ENCODE results near the gene AMN1.

Gene AMN1

GRCh38 chr12:31662176-31662849 is 66.5 kb downstream of the AMN1 start:
- Histone ChIP-seq H3K27ac (ENCODE audit: poor library complexity, severe bottlenecking) (no peak overlapping the region), H3K4me1 (ENCODE audit: insufficient read depth, poor library complexity, severe bottlenecking) (no peaks in the 10 kb centered on the region), H3K9me3 (ENCODE audit: severe bottlenecking) (no peaks in the 10 kb centered on the region), H3K4me3 (ENCODE audit: severe bottlenecking) (no peak overlapping the region), H3K36me3 (ENCODE audit: low read depth) (no peaks in the 10 kb centered on the region), H3K27me3 (ENCODE audit: insufficient read depth, poor library complexity, severe bottlenecking) (no peaks in the 10 kb centered on the region)
- ATAC-seq (ENCODE audit: low read depth): no peak
- DNase-seq (ENCODE audit: low spot score): no peak
- TF ChIP-seq CTCF (IDR thresholded peaks at IDR 0.05; ENCODE audit: poor library complexity, severe bottlenecking): no peak

- H3K4me3 ChIP-seq (ENCODE audit: severe bottlenecking): peak within 1 kb of the TSS; percentile 45
- H3K36me3 ChIP-seq (ENCODE audit: low read depth): no peaks in the 10 kb centered on the region
- peak within 1 kb of the TSS; percentile 72 for H3K27ac ChIP-seq (ENCODE audit: poor library complexity, severe bottlenecking)
- no peaks in the 10 kb centered on the region for H3K4me1 ChIP-seq (ENCODE audit: insufficient read depth, poor library complexity, severe bottlenecking)
- H3K9me3 ChIP-seq (ENCODE audit: severe bottlenecking): no peaks in the 10 kb centered on the region
- no peaks in the 10 kb centered on the region for H3K27me3 ChIP-seq (ENCODE audit: insufficient read depth, poor library complexity, severe bottlenecking)
- TF ChIP-seq CTCF (IDR thresholded peaks at IDR 0.05; ENCODE audit: poor library complexity, severe bottlenecking): peak; percentile 37
- DNase-seq (ENCODE audit: low spot score) (peak; percentile 94), ATAC-seq (ENCODE audit: low read depth) (peak; percentile 98)
Observed at GRCh38 chr12:31659087-31659942, 69.5 kb downstream of the AMN1 start, which contains the start of gene ETFBKMT. ETFBKMT (plus strand) TSS chr12:31659688; CDS start chr12:31661954, 2,266 bp downstream.

GRCh38 chr12:31658471-31659086 is 70.2 kb downstream of the AMN1 start:
- H3K4me3 ChIP-seq (ENCODE audit: severe bottlenecking): peak overlapping the region; percentile 45
- no peak for ATAC-seq (ENCODE audit: low read depth)
- TF ChIP-seq CTCF (IDR thresholded peaks at IDR 0.05; ENCODE audit: poor library complexity, severe bottlenecking): no peak

GRCh38 chr12:31655792-31656191 is 73.0 kb downstream of the AMN1 start:
- no peak for DNase-seq (ENCODE audit: low spot score)
- H3K36me3 ChIP-seq (ENCODE audit: low read depth): no peaks in the 10 kb centered on the region
- no peak for ATAC-seq (ENCODE audit: low read depth)
- peaks cover 3% of the 10 kb centered on the region for H3K4me1 ChIP-seq (ENCODE audit: insufficient read depth, poor library complexity, severe bottlenecking)
- H3K4me3 ChIP-seq (ENCODE audit: severe bottlenecking): no peak overlapping the region
- H3K27ac ChIP-seq (ENCODE audit: poor library complexity, severe bottlenecking): no peak overlapping the region
- no peaks in the 10 kb centered on the region for H3K9me3 ChIP-seq (ENCODE audit: severe bottlenecking)
- no peak for TF ChIP-seq CTCF (IDR thresholded peaks at IDR 0.05; ENCODE audit: poor library complexity, severe bottlenecking)
- no peaks in the 10 kb centered on the region for H3K27me3 ChIP-seq (ENCODE audit: insufficient read depth, poor library complexity, severe bottlenecking)

More at GRCh38 chr12:31658471-31659086, 70.2 kb downstream of the AMN1 start:
- no peak for DNase-seq (ENCODE audit: low spot score)
- H3K9me3 ChIP-seq (ENCODE audit: severe bottlenecking): no peaks in the 10 kb centered on the region
- H3K27ac ChIP-seq (ENCODE audit: poor library complexity, severe bottlenecking): peak overlapping the region; percentile 72
- H3K4me1 ChIP-seq (ENCODE audit: insufficient read depth, poor library complexity, severe bottlenecking): no peaks in the 10 kb centered on the region
- no peaks in the 10 kb centered on the region for H3K27me3 ChIP-seq (ENCODE audit: insufficient read depth, poor library complexity, severe bottlenecking)
- H3K36me3 ChIP-seq (ENCODE audit: low read depth): no peaks in the 10 kb centered on the region
